IPS DF 4.7 (cell line): ENCODE data around the gene TP53BP2.
"Not testable (repeated sequence)": the region's sequence is repeated elsewhere in the genome, so short reads cannot be mapped to it uniquely, and the experiment has no call there.

Experiments
- DNase-seq: peaks from one replicate; pipeline ENCODE4 v3.0.0-alpha.2; 2013; ENCODE audit warnings: low spot score; ENCODE audit errors: extremely low read depth

TP53BP2 gene

DNA sequence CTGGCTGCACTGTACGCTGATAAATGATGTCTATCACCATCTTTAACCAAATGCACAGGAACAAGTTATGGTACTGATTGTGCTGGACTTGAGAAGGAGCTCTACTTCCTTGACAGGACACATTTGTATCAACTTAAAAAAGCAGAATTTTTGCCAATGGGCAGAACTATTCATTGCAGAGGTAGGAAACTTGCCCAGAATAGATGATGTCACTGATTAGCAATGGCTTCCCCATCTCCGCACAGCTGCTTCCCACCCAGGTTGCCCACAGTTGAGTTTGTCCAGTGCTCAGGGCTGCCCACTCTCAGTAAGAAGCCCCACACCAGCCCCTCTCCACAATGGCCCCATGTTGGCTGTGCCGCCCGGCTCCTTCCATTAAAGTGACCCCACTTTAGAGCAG lies 100.0 kb downstream of the TP53BP2 start:
- no peak for DNase-seq

DNA sequence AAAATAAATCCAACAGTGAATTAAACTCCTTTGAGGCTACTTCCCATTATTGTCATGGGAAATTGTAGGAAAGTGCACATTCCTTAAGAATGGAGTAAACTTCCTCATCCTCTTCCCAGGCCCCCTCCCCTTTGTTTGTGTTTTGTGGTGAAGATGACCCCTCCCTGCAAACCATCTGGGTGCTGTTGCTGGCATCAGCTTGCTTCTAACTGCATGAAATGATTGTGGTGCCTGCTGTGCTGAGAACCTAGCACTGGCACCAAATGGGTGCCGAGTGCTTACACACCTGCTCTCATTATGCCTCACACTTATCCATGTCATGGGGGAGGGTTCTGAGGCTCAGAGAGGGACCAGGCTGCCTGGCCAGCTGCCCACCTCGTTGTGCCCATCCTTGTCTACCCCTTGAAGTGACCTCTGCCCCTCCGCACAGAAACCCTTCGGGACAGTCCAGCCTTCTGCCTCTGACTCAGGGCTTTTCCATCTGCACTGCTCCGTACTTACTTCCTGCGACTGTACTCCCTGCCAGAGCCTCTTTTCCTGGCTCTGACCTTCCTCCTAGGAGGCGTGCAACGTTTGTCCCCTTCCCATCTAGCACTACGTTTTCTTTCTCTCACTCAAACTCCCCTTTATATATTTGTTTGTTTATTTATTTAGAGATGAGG lies 102.8 kb downstream of the TP53BP2 start:
- DNase-seq, result no peak

DNA sequence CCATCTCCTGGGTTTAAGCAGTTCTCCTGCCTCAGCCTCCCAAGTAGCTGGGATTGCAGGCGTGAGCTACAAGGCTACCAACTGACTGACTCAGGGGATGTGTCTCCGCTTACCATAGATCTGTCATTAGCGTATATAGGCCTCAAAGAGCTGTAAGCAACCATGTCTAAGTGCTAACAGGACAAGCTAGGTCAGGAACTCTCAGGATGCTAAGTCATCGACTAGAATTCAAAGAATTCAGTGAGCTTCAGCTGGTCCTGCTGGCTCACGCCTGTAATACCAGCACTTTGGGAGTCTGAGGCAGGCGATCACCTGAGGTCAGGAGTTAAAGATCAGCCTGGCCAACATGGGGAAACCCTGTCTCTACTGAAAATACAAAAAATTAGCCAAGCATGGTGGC lies 103.9 kb downstream of the TP53BP2 start:
- no peak for DNase-seq

DNA sequence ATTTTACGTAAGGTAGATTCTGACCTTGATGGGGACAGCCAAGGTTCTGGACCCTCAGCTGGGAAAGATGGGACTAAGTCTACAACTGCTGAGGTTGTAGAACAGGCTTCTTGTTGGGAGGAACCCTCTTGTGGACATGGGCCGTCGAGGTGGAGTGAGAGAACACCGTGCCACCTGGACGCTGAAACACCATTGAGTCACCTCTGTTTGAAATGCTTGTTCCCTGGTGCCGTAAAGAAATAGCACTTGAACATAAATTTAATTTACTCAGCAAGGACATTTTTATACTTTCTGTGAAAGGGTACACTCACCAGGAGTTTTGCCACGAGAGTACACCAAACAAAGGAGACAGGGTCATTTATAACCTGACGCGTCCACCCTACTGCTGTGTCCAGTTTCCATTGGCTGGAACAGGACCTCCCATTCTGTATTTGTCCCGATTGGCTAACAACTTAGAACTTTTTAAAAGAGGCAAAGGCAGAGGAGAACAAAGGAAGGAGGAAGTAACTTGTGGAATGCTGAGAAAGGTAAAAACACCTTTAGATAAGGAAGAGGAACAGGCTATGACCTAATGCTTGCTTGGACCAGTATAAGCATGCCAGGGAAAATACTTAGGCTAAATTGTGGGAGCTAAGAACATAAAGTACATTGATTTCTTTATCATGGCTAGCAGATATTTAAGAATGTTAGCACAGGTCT lies 105.6 kb downstream of the TP53BP2 start:
- DNase-seq, result not testable (repeated sequence)

DNA sequence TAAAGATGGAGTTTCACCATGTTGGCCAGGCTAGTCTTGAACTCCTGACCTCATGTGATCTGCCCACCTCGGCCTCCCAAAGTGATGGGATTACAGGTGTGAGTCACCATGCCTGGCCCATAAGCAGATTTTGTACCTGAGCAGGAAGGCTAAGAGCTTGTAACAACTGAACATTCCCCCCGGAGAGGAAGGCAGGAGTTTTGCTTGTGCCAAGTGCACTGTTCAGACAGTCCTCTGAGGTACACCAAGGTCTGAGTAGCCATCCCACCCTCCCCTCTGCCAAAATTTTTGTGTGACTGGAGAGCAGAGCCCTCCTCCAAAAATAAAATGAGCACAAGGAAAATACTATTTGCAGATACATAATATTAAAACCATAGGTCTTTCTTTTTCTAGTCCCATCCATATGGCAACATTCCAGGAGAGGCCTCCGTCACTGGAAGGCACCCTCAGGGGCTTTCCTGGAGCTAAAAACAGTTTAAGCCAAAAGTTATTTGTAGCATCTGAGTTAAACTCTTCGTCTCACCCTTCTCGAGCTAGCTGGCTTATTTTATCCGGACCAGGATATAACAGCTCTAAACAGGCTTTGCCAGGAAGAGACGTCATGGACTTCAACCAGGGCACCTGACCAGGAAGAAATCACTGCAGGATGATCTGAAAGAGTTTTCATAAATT lies 106.2 kb downstream of the TP53BP2 start:
- no peak for DNase-seq

DNA sequence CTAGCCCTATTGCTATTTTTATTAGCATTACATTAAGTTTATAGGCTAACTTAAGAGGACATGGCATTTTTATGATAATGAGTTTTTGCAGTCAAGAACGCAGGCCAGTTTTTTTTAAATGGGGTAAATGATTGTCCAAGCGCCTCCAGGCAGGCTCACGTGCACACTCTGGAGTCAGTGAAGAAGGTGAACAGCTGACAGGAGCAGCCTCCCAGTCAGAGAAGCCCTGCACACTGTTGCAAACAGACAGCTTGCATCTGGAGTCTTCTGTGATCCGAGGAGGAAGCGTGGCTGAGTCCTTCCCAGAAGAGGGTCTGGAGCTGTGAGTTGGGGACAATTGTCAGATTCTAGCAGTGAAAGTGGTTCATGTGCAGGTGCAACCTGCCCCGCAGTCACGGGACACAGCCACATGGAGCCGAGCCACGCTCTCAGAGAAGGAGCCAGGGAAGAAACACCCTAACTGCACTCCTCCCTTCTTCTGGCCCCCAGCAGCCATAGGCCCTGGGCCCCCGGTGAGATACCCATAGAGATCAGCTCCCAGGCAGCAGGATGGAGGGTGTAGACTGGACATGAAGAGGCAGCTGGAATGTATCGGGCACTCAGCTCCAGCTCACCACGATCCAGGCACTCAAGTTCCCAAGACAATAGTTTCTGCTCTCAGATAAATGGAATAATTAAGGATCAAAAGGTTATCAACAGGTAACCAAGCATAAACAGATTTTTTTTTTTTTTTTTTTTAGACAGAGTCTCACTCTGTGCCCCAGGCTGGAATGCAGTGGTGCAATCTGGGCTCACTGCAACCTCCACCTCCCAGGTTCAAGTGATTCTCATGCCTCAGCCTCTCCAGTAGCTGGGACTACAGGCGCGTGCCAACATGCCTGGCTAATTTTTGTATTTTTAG lies 107.0 kb downstream of the TP53BP2 start:
- DNase-seq, result no peak

DNA sequence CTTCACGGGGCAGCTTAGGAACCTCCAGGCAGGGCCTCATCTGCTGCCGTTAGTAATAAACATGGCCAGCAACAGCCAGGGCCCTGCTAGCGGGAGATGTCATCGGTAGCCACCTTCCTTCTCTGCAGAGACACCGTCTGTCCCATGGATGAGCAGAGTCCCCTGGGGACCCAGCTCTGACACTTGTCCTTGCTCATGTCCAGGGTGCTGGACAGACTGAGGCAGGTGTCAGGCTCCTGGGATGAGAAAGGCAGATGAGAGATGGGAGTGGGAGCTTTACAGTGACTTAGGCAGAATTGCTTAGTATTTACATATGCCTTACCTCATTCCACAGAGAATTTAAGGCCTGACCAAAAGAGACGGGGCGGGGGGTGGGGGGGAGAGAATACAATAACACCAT lies 108.4 kb downstream of the TP53BP2 start:
- no peak for DNase-seq

DNA sequence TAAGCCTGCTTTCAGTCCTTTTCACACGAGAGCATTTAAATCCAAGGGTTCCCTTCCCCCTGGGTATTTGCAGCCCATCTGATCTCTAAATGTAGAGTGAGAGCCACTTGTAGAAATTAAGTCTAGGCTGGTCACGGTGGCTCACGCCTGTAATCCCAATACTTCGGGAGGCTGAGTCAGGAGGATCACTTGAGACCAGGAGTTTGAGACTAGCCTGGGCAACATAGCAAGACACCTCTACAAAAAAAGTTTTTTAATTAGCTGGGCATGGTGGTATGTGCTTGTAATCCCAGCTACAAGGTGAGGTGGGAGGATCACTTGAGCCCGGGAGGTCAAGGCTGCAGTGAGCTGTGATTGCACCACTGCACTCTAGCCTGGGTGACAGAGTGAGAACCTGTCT lies 109.1 kb downstream of the TP53BP2 start:
- DNase-seq, result not testable (repeated sequence)

DNA sequence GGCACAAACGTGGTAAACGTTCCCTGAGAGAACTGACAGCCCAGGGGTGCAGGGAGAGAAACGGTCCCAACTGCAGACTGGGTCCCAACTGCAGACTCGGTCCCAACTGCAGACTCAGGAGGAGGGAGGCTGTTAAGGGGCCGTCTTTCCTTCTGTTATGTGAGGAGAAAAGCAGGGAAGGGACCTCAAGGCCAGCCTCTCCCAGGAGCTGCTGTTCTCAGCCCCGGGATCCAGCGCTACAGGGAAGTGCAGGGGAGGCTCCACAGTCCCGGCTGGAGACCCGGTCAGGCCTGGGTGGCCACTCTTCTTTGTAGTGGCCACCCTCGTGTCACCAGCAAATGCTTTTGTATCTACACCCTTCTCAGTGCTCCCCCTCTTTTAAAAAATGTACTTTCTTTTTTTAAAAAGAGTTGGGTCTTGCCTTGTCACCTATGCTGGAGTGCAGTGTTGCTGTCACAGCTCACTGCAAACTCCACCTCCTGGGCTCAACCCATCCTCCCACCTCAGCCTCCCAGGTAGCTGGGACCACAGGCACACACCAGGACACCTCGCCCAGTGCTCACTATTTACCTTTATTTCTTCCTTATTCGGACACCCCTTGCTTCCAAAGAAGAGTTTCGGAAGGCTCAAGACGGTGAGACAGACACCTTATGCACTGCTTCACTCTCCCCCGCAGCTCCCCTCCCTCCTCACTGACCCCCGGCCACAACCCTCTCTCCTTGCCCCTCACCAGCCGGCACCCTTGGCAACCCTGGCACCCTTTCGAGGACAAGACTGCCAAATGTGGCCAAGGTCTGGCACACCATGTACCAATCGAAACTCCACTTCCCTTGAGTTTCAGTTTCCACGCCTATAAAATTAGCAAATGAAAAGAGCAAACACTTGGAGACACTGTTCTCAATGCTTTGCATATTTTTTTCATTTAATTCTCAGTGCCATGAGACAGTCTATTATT lies 111.6 kb downstream of the TP53BP2 start:
- no peak for DNase-seq

DNA sequence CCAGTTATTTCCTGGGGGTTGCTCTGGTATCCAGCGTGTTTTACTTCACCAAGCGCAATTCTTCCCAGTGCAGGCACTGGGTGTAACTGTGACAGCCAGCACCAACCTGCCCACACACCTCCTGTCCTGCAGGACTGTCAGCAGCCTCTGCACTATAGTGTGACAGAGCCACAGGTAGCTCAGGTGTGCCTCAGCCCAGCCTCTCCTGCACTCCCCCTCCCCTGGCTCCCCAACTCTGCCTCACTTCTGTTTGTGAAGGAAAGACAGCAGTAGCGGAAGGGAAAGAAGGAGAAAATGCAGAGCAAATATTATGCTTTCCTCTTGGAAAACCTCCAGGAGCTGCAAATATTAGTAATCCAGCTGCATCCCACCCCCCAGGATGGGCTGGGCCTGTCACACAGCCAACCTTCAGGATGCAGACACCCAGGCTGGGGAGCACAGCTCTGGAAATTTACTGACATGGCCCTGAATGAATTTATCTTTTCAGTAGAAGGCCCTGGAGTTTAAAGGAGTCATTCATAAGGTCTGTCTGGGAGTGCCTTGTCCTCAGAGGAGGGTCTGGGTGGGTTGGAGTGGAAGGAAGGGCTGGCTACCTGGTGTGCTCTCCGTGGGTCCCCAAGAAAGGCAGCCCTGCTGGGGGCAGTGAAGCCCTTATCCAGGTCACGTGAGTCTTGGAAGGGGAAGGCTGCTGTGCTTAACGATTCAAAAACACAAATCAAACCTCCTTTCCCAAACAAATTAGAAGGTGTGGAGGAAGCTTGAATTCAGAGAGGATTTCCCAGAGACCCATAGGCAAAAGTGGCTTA lies 112.6 kb downstream of the TP53BP2 start:
- DNase-seq, result no peak

DNA sequence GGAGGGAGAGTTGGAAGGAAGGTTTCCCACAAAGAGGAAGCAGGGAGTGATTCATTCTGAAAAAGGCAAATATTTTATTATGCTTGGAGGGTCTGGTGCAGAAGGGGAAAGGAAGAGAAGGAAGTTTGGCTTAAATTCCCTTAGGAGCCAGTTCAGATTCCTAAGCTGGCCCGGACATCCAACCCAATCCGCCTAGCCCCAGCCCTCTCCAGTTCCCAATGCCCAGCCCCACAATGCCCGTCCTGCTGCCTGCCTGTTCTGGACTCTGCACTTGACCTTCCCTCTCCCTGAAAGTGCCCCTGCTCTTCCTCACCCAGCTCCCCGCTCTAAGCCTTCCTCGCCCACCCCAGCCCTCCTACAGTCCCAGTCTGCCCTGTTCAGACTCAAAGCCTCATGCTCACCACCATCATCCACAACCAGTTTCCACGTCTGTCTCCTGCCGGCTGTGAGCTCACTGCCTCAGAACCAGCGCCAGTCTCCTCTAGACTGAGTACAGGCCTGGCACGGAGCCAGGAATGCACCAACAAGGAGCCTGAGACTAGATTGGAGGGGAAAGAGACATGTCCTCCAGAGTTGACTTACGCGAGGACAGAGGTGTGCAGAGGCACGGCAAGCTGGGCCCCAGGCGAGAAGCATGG lies 114.5 kb downstream of the TP53BP2 start:
- no peak for DNase-seq

DNA sequence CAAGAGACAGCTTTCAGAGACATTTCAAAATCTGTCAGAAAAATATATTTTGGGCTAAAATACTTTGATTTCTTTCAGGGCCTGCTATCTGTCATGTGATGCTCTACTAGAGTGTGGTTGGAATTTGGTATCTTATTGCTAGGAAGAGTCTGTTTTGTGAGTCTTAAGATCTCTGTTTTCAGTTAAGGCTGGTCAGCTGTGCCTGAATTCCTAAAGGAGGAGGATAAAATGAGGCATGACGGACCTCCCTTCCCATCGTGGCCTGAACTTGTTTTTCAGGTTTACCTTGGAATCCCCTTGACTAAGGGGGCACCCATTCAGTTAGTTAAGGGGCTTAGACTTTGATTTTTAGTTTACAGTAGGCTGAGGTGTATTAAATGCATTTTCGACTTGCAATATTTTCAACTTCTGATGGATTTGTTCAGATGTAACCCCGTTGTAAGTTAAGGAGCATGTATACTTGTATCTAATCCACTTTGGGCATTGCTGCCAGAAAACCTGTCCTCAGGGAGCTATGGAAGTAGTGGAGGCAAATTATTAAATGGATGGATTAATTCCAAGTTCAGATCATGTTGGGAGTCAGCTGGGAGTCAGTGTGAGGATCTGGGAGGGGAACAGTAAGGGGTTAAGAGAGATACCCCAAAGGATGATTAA lies 115.1 kb downstream of the TP53BP2 start:
- DNase-seq, result no peak

DNA sequence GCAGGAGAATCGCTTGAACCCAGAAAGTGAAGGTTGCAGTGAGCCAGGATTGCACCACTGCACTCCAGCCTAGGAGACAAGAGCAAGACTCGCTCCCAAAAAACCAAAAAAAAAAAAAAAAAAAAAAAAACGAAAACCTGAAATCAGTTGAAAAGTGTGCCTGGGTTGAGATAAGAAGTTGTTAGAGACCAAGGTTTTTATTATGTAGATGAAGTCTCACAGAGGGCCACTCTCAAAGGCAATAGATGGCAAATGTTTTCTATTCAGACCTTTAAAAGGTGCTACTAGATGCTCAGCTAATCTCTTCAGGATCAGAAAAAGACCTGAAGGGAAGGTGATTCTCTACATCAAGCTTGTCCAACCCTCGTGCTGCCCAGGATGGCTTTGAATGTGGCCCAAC lies 115.8 kb downstream of the TP53BP2 start:
- DNase-seq, result no peak
